Midbrain (tissue), 1 donor: ENCODE data around the gene CEP70.

ENCODE experiments used
- DNase-seq: peaks from one replicate; lab custom pipeline; 2025; lab: John Stamatoyannopoulos, UW

Gene CEP70

GRCh38 chr3:138451595-138452162 is 142.4 kb downstream of the CEP70 start:
- DNase-seq = no peak

- no peak for DNase-seq
Observed at GRCh38 chr3:138450704-138451424, 143.2 kb downstream of the CEP70 start.

DNA sequence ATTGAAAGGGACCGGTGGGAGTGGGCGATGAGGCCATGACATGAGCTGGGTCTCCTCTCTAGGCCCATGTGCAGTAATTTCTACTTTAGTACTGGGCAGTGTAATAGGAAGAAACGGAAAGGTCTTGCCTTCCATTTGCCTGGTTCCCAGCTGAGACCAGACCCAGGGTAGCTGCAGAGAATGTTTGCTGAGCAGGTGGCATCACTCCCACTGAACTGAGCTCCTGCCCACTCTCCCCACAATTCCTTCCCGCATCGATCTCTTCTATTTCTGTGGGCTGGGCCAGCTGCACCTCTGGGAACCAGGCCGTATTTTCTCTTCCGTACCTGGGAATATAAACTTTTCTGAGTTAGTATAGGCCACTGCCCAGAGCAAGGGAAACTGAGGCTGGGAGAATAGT is 143.9 kb downstream of the CEP70 start:
- DNase-seq = no peak

GRCh38 chr3:138449490-138449889 is 144.6 kb downstream of the CEP70 start:
- DNase-seq = no peak

DNA sequence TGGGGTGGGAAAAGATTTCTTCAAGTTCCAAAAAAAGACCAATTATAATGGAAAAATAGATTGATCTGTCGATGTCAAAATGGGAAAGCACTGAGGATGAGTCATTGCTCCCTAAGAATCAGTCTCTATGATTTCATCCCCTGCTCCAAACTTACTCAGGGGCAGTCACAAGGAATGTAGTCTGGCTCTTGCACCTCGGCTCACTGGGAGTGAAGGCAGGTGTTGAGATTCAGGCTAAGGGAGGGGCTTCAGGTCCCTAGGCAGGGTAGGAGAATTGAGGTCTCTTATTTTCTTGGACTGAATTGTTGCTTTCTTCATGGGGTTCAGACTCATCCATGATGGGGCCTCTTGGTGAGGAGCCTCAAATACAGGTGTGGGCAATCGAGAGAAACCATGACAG is 145.4 kb downstream of the CEP70 start:
- DNase-seq = no peak

DNA sequence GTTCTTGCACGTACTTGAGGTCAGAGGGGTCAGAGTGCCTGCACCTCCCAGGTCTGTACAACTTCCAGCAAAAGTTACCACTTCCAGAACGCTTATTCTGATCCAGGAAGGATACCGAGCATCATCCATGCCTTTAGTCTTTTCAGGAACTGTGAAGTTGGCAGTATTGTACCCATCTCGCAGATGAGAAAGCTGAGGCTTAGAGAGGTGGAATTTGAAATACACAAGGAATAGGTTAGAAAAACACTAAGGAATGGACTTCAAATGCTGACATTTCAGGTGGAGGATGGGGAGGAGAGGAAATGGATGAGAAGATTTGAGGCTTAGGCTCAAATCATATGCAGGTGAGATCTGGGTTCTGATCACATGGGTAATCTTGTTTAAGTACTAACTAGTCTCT is 148.4 kb downstream of the CEP70 start:
- DNase-seq = no peak

DNA sequence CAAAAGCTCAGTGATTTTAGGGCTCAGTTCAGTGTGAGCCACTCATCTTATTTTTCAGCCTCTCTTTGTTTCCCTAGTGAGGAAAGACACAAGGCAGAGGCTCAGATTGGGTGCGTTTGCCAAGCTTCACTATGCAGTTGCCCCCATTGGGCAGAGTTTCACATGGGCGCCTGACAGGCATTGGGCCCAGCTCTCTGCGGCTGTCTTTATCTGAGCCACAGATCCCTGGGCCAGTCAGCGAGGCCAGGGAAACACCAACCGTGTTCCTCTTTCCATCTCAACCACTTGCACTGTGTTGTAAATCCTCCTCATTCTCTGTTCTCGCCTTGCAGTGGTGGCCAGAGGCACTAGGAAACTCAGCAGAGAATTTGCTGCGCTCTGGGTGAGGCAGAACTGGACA is 148.8 kb downstream of the CEP70 start:
- DNase-seq = no peak
